HK-2 (cell line): ENCODE measurements around the gene IGSF21.
"Not testable (repeated sequence)": the region's sequence is repeated elsewhere in the genome, so short reads cannot be mapped to it uniquely, and the experiment has no call there.

Experiments used
- DNase-seq: peaks from one replicate; pipeline ENCODE4 v3.0.0-alpha.2; 2018; ENCODE audit not compliant: unreplicated experiment

IGSF21 gene

DNA sequence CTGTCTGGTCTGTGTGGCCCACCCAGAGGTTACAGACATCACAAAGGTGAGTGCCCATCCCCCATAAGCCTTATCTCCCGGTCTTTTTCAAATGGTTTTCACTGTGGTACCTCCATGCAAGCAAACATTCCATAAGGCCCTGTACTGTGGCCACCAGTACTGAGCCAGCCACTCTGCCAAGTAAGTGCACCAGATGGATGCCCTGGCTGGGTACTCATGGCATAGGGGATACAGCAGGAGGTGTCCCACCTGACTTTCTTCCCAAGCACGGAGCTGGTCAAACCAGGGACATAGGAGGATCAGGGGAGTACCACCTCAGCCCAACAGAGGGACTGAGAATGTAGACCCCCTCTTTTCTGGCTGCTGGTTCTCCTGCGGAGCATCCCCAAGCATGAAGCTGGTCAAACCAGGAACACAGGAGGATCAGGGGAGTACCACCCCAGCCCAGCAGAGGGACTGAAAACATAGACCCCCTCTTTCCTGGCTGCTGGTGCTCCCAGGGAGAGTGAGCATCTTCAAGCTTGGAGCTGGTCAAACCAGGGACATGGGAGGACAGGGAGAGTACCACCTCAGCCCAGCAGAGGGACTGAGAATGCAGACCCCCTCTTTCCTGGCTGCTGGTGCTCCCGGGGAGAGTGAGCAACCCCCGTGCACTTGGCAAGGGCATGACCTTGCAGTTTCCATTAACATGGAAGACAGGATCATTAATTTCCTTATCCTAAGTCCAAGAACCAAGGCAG, 291.4 kb downstream of the IGSF21 start:
- DNase-seq: no peak

DNA sequence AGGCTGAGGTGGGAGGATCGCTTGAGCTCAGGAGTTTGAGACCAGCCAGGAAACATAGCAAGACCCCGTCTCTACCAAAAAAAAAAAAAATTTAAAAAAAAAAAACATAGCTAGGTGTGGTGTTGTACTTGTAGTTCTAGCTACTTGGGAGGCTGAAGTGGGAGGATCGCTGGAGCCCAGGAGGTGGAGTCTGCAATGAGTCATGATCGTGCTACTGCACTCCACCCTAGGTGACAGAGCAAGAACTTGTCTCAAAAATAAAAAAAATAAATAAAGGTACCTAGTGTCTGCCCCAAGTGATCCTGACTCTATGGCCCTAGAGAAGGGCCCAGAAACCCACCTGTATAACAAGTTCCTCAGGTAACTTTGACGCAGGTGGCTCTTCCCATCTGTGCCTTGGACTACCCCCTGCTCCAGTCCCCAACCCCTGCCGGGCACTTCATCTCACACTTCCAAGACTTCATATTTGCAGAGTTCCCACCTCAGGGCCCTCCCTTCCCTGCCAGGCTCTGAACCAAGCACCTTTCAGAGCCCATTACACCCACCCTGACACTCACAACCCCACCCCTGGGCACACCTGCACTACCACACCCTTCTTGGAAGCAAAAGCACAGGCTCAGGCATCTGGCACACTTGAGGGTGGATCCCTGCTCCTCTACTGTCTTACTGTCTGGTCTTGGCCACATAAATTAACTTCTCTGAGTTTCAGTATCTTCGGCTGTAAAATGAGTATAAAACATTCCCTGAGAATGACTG, 292.9 kb downstream of the IGSF21 start:
- no peak for DNase-seq

DNA sequence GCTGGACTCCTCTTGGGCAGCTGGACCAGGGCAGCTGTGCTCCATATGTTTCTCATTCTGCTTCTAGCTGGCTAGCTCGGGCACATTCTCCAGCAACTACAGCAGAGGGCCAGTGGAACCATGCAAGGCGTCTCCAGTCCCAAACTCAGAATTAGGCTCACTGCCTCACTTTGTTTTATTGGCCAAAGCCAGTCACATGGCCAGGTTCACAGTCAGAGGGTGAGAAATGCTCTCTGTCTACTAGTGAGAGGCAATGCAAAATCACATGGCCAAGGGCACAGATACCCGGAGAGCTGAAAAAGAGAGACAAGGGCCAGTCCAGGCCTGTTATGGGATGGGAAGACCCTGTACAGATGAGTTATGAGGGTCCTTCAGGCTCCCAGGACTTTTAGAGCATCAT, 294.3 kb downstream of the IGSF21 start:
- no peak for DNase-seq

DNA sequence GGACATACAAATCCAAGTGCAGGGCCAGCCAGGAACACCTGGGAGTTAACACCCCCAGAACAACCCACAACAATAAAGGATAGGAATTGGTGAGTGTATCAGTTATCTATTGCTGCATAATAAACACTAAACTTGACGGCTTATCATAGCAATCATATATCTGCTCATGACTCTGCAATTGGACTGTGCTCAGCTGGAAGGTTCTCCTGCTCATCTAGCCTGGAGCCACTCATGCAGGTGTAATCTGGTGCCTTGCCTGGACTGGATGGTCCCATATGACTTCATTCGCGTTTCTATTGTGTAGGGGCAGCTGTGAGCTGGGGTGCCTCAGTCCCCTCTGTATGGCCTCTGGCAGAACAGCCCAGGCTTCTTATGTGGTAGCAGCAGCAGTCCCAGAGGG, 296.9 kb downstream of the IGSF21 start:
- no peak for DNase-seq

DNA sequence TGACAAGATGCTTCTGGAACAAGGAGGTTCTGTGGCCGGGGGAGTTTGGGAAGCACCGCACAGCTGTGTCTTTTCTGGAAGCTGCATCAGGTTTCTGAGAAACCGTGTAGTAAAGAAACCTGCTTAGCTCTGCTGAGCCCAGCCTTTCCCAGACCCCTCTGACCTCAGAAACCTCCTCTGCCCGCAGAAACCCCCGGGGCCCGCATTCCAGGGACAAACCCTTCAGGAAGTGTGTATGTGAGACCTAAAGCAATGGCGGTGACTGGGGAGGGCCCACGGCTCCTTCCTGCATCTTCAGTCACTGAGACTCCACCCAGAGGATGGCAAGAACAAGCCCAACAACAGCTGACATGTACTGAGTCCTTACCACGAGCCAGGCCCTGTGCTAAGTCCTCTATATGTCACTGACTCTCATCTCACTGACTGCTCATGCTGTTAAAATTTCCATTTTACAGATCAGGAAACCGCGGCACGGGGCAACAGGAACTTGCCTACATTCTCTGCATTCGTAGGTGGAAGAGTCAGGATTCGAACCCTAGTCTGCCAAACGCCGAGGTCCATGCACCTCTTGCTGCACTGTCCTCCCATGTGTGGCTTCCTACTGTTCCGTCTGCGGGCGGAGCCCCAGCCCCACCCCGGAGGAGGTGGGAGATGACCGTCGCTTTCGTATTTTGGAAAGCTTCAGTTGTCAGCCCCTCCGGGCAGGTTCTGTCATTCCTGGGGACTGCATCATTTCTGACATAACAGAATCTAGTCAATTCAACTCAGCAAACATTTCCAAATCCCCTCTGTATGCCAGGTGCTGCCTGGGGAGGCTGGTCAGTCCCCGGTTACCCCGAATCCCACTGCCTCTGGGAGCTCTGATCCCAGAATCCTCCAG, 299.8 kb downstream of the IGSF21 start:
- no peak for DNase-seq

DNA sequence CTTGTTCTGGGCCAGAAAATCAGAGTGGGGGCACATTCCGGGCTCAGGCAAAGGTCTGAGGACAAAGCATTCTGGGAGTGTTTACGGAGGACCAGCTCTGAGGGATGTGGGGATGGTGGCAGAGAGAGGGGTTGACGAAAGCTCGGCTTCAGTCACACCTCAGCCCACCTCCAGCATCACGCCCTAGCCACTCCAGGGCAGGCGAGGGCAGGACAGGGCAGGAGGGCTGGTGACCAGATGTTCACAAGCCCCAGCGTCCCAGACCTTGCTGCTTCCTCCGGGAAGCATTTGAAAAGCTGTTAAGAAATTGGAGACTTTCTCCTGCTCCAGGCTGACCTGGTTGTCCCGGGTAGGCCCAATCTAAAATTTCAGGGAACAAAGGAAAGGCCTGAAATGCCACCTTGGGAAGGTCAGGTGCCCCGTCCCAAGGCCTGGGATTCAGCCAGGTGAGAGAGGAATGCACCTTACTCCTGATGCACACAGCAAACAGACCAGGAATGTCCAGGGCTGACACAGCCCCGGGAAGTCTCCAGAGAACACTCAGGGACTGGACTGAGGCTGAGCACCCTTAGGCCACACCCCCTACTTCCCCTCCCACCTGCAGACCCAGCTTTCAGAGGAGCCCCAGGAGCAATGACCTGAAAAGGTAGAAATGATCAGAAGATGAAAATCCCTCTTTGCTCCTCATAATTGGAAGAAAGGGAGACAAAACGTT, 301.2 kb downstream of the IGSF21 start:
- DNase-seq: no peak

DNA sequence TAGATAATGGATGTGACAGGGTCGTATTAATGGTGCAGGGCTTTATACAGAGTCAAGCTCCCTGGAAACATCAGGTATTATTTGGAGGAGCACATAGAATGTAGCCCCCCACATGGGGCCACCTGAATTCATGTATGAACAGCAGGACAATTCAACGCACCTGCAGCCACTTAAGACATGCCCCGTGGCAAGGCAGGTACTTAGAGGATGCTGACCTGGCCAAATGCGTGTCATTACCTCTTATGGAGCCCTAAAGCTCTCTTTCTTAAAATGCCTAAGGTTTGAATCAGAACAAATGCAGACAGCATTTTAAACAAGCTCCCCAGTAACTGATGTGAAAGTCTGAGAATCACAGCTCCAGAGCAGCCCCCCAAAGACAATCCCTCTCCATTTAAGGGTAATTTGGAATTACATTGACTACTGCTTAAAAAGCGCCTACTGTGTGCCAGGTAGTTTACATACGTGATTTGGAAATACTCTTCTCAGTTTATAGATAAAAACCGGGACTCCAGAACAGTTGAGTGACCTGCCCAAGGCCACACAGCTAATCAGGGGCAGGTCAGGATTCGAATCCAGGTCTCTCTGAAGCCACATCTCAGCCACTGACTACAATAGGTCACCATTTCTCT, 302.1 kb downstream of the IGSF21 start:
- no peak for DNase-seq

DNA sequence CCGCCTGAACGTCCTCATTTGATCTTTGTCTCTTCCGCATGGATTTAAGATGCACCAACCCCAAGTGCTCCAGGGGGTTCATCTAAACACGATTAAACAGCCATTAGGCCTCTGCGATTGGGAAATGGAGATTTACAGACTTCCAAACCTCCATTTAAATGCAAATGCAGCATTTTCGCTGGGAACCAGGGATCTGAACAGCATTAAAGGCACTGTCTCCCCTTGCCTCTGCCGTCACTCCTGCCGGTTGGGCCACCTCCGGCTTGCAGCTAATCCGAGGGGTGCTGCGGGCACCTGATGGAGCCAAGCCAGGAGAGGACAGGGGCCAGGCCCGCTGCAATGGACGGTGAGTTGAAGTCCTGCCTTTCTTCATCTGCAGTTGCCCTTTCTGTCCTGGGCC, 302.8 kb downstream of the IGSF21 start:
- DNase-seq: no peak

DNA sequence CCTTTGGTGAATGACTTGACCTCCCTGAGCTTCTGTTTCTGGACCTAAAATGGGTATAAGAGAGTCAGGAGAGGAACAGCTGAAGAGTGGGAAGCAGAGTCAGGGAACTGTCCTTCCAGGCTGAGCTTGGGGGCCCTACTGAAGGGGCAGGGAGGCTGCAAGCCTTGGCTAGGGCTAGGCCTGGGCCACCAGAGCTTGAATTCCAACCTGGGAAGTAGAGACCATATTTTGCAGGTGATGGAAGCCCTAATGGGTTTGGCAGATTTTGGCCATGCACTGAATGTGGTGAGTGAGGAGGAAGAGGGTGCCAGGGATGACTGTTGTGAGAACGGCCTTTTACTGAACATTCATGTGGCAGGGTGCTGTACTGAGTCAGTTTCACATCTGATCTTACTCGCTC, 303.7 kb downstream of the IGSF21 start:
- no peak for DNase-seq

DNA sequence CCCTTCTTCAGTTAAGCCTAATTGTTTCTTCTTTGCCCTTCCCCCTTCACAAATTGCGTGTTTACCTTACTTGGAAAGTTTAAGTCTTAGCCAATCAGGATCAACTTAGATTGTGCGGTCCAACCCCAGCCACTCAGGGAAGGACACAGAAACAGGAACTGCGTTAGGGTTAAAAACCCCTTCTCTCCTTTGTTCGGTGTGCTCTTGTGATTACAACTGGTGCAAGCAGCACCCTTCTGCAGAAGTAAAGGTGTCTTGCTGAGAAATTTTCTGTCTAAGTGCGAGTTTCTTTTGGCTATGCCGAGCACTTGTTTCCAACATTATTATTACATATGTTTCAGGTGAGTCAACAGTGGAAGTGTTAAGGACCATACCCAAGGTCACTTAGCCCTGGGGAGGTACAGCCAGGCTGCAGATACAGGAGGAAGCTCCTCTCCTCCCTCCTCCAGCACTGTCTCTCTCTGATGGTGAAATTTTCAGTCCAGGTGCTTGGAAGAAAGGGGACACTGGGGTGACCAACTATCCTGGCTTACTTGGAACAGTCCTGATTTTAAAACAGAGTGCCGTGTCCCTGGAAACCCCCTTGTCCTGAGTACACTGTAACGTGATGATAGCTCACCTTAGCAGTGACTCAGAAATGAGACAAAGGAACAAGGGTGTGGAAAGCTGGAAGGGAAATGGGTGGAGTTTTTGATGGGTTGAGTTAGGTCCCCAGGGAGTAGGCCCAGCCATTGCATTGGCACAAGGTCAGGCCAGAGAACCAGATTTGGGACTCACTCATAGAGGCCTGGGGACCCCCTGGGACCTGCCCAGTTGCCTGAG, 304.4 kb downstream of the IGSF21 start:
- DNase-seq: no peak

DNA sequence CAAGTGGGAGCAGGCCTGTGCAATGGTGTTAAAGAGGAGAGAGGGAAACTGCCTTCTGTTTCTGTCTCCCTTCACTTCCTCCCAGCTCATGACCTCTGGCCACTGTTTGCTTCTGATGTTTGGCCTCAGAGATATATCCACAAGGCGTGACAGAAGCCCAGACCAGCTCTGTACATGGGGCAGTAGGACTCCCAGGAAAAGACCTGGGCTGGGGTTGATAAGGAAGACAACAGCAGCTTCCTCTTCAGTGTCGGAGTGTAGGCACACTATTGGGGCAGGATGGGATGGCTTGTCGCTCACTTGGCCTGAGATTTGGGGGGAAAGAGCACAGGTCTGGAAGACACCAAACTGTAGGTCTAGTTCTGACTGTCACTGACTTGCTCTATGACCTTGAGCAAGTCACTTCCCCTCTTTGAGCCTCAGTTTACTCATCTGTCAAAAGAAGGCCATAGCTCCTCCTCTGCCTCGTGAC, 305.3 kb downstream of the IGSF21 start:
- DNase-seq: no peak

DNA sequence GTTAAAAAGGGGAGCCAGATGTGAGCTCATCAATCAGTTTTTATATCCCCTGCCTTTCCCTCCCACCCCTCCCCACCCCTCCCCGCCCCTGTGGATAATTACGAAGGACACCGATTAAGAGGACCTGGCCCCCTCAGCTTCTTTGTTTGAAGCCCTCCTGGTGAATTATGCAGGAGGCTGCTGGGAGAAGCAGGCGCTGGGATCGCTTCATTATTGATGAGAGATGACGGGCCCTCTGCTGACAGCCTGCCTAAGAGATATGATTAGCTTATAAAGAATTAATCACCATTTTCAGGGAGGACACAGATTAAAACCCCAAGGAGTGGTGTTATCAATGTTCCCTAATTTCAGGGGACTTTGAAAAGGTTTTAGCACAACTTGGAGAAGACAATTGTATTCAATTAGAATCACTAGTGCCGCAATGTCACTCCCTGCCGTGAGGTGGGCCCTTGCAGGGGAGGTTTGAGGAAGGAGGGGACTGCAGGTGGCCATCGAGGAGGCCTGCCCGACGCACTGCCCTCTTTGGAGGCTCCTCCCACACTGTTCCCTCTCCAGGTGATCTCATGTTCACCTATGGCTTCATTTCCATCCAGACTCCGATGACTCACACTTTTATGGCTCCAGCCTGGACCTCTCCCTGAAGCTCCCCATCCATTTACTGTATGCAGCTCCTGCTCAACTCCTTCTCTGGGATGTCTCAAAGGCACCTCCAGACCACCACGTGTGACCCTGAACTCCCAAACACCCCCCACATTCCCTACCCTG, 306.1 kb downstream of the IGSF21 start:
- no peak for DNase-seq

DNA sequence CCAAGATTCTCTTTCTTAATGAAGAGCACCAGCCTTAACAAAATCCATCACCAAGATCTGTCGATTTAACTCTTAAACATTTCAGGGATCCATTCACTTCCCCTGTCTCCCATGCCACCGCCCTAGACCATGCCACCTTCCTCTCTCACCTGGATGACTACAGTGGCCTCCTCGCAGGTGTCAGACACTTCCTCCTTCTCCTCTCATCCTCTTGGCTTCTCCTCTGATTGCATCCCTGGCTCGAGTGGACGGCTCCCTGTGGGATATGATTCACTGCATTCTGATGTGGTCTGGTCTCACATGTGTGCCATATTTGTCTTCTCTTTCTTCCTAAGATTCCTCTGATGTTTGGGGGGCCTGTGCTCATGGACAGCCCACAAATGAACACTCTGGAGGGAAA, 306.7 kb downstream of the IGSF21 start:
- DNase-seq: no peak

DNA sequence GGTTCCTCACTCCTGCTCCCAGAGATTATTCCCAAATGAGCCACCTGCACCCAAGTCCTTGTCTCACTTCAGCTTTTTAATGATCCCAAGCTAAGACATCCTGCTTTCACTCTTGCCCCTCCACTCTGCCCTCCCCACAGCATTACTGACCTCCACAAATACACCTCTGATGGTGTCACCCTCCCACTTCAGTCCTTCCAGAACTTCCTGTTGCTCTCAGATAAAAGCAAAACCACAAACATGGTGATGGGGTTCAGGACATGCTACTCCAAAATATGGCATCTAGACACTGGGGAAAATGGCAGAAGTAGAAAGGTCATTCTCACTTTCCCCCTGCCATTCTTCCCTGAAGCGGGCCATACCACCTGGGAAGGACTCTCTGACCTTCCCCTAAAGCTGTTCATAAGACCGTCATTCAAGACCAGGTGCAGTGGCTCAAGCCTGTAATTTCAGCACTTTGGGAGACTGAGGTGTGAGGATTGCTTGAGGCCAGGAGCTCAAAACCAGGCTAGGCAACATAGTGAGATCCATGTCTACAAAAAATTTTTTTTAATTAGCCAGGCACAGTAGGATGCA, 307.4 kb downstream of the IGSF21 start:
- no peak for DNase-seq

DNA sequence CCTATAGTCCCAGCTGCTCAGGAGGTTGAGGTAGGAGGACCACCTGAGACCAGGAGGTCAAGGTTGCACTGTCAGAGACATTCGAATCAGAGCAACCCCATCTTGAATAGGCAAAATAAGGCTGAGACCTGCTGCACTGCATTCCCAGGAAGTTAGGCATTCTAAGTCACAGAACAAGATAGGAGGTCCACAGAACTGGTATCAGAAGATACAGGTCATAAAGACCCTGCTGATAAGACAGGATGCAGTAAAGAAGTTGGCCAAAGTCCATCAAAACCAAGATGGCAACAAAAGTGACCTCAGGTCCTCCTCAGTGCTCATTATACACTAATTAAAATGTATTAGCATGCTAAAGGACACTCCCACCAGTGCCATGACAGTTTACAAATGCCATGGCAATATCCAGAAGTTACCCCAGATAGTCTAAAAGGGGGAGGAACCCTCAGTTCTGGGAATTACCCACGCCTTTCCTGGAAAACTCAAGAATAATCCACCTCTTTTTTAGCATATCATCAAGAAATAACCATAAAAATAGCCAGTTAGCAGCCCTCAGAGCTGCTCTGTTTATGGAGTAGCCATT, 307.9 kb downstream of the IGSF21 start:
- no peak for DNase-seq

DNA sequence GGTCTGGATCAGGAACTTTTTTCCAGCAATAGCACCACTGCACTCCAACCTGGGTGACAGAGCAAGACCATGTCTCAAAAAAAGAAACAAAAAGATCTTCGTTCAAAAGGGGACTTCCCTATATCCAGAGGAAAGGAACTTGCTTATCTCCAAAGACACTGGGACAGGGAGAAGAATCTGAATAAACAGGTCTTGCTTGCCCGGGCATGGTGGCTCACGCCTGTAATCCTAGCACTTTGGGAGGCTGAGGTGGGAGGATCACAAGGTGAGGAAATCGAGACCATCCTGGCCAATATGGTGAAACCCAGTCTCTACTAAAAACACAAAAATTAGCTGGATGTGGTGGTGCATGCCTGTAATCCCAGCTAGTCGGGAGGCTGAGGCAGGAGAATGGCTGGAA, 308.5 kb downstream of the IGSF21 start:
- DNase-seq: not testable (repeated sequence)

DNA sequence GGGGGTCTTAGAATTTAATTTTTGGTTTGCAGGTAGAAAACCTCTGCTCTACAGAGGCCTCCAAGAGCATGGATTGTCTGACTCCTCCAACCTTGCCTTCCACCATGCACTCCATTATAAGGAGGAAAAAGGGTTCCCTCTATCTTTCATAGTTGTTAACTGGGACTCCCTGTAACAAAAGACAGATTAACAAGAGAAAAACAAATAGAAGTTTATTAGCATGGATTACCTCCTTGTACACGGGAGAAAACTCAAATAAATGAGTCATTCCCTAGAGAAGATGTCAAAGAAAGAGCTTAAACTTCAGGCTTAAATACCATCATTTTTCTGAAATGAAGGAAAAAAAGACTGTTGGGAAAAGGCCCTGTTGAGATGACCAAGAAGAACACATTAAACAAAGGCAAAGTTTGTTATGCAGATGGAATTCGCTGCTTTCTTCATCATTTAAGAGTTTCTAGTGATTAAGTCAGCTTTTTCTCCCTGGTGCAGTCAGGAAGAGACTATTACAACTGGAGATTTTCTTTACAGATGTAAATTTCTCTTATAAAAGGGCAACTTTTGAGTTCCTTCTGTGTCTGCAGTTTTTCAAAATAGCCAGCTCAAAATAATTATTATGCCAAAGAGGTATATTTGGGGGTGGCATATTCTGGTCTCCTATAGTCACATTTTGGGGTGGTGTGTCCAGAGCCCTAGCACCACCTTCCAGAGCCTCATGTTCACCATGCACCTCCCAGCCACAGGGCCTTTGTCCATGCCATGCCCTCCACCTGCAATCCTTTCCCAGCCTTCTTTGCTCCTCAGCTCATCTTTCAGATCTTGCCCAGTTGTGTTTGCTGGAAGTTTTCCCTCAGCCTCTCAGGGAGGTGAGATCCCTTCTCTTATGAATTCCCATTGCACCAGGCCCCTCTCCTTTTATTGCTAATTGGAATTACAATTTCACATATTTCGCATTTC, 310.0 kb downstream of the IGSF21 start:
- DNase-seq: no peak
